Measurements from ENCODE around the gene HACL1.

HACL1 gene

DNA sequence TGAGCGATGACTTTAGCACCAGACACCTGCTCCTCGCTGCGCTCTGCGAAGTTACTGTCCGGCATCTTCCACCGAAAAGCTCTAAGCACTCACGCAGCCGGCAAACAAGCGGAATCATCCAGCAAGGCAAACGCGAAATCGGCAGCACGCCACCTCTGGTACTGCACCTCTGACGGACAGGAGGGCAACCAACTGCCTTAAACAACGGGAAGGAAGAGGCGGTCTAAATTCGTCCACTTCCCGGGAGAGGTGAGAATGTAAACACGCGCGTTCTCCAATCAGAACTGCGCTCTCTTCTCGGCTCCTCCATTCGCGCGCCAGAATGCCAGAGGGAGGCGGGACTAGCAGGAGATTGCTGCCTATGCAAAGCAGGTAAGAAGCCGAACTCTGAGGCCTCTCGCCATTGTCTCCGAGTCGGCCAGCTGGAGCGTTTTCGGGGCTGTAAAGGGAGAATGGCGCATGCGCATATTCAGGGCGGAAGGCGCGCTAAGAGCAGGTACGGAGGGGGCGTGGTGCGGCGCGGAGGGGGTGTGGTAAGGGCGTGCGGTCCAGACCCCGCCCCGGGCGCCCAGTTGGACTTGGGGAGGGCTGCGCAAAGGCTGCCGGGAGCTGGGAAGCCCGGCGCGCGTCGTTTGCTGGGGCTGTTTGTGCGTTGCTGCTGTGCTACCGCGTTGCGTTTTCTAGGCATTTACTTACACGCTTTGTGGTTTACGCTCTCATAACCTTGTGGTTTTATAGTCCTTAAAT, at the start of gene HACL1, which contains the start of gene BTD:
TSS of gene HACL1 (minus strand) at position 171 of the 747 bp plus-strand sequence. CDS start at position 65, 106 bp downstream.
TSS of gene BTD (plus strand) at position 347 of the 747 bp plus-strand sequence. CDS start 33,695 bp downstream, outside the sequence.
- FAIRE-seq: peak; percentile 94

DNA sequence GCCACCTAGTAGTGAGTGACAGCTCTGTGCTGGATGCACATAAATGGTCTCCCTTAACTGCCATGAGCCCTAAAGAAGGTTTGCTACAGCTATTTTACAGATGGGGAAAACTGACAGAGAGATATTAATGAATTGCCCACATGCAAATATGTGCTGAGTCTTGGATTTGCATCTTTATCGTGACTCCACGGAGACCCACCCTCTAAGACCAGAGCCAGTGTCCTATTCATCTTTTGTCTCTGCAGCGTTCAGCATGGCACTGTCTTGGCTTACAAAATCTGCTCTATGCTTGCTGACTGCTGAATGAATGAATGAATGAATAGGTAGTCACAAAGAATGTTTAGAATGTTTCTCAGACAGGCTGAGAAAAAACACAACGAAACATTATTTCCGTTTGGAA, 48.5 kb upstream of the HACL1 start:
- no peak for FAIRE-seq

DNA sequence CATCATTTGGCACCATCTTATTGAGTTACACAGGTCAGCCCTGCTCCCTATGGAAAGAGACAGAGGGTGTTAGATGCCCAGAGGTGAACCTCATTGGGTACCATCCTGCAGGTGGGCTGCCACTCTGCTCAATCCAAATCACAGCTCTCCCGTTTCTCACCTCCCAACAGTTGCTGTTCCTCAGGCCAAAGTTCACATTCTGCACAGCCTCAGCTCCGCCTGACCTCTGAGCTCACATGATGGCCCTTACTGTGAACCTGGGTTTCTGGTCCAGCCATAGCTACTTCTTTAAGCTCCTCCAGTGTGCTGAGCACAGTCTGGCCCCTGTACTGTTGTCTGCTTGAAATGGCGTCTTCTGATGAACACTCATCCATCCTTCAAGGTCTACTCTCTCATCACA, 48.0 kb upstream of the HACL1 start:
- no peak for FAIRE-seq

DNA sequence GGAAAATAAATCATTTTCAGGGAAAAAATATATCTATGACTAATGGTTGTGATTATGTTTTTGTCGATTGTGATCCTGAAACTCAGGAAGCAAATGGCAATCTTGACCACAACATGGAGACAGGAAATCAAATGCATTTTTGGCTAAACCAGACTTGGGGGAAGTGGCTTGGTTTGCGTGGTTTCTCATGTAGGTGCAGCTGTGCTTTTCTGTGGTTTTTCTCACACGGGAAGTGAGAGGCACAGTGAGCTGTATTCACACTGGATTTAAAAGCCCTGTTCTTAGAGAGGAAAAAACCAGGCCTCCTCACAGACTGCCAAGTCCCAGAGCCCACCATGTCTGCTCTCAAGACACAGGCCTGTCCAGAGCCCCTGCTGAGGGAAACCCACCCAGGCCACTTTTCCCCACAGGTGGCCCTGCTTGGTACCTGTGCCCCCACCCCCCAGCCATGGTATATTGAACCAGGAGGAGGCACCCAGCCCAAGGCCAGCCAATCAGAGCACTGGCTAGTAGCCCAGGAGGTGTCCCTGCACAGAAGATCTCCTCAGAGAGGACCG, 46.3 kb upstream of the HACL1 start:
- FAIRE-seq: no peak

- FAIRE-seq: no peak
Measured at GRCh38 chr3:15646851-15647511, 45.6 kb upstream of the HACL1 start.

DNA sequence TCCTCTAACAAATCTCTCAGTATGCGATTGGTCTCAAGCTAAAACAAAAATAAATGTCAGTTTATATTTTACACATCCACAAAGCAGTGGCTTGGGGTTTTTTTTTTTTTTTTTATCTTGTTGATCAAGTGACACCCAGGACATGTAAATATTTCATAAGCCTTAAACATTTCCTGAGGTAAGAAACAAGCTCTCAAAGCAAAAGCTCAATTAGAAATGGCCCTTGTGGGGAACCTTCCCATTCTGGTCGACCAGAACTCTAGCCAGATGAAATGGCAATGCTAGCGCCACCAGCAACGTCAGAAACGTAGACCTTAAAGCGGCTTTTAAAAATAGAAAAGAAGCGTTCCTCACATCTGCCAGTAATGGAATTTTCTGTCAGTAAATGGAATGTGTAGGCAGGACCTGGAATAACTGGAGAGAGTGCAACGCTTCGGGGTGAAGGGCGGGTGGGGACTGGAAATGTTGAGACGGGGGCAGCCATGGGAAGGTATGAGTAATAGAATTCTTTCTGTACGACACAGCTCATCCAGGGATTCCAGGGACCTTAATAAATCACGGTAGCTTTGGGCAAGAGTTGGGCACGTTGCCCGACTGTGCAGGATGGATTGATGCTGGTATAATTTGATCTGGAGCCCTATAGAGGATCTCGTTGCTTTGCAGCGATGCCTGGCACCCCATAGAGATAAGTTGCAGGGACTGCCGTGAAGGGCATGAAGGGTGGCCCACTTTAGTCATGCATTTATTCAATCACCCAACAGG, 44.6 kb upstream of the HACL1 start:
- FAIRE-seq: no peak

GRCh38 chr3:15645246-15645645, 43.9 kb upstream of the HACL1 start:
- no peak for FAIRE-seq

DNA sequence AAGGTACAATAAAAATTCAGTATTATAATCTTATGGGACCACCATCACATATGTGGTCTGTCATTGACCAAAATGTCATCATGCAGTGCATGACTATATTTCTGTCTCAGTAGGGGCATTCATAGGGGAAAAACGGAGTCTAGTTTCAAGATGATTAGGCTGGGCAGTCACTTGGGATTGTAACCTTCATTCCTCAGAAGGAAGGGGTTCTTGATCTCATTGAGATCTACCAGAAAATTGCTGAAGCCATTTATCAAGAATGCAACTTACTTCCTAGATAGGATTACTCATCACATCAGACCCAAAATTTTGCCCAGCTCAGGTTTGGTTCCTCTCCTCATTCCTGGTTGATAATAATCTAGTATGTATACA, 37.5 kb upstream of the HACL1 start:
- FAIRE-seq: no peak

DNA sequence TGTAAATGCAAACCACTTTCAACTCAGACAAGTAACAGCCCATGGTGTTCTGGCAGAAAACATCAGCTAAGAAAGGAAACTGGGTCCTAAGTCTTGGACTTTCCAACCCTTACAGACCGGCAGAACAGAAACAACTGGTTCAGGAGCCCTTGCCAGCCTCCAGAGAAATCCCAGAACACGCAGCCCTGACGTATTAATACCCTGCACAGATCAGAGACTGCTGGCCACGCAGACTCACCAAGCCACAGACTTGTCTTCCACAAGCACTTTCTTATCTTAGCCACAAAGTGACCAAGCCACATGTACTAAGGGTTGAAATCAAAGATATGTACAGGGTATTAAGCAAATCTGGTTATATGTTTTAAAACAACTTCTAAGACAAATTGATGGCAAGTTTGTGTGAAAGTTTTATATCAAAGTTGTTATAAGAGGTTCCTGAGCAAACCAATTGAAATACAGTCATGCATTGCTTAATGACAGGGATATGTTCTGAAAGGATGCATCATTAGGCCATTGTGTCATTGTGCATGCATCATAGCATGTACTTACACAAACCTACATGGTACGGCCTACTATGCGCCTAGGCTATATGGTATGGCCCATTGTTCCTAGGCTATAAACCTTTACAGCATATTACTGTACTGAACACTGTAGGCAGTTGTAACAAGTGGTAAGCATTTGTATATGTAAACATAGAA, 37.0 kb upstream of the HACL1 start:
- no peak for FAIRE-seq

DNA sequence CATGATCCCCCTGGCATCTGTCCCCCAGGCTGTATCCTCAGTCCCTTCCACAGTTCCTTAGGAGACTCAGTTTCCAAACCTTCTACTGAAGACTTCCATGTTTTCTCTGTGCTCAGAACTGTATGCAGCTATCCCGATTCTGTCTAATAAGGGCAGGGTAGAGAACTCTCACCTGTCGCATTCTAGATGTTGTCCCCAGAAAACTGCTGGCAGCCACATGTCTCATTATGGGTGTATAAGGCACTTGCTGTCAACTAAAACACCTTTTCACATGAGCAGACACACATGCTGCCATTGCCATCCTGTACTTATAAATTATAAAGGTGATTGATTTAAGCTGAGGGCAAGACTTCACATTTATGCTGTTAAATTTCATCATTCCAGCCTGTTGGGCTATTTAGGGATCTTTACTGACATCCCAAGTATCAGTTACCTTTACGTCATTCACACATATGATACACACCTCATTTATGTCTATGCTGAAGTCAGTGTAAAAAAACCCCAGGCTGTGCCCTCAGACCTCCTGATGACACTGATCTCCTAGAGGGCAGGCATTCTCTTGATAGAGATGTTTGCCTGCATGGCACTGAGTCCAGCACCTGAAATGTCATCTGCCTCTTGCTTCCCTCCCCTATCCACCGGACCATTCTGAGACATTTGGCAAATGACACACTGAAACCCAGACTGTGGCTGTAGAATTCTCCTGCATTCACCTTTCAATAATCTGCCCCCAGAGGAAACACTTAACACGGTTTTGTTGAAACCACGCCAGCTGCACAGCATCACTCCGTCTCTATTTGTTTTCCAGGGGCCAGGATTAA, 36.0 kb upstream of the HACL1 start:
- no peak for FAIRE-seq

- FAIRE-seq: no peak
Measured at GRCh38 chr3:15636028-15636709, 34.8 kb upstream of the HACL1 start.

GRCh38 chr3:15635121-15635661, 33.8 kb upstream of the HACL1 start:
- peak; percentile 85 for FAIRE-seq

DNA sequence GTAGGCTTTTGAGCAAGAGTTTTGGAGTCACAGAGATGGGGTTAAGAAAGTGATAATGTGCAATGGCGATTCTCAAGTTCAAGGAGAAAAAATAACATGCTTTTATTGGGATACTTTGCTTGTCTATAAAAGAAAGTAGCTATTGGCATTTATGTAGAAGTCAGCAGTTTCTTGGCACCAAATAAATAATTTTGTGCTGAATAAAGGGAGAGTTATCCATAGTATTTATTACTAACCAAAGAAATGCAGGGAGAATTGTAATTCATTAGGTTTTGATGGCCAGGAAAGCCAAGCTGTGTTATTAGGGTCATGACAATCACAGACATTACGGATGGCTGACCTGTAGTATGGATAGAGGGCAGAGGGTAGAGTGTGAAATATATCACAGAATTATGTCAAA, 33.3 kb upstream of the HACL1 start:
- FAIRE-seq: no peak

DNA sequence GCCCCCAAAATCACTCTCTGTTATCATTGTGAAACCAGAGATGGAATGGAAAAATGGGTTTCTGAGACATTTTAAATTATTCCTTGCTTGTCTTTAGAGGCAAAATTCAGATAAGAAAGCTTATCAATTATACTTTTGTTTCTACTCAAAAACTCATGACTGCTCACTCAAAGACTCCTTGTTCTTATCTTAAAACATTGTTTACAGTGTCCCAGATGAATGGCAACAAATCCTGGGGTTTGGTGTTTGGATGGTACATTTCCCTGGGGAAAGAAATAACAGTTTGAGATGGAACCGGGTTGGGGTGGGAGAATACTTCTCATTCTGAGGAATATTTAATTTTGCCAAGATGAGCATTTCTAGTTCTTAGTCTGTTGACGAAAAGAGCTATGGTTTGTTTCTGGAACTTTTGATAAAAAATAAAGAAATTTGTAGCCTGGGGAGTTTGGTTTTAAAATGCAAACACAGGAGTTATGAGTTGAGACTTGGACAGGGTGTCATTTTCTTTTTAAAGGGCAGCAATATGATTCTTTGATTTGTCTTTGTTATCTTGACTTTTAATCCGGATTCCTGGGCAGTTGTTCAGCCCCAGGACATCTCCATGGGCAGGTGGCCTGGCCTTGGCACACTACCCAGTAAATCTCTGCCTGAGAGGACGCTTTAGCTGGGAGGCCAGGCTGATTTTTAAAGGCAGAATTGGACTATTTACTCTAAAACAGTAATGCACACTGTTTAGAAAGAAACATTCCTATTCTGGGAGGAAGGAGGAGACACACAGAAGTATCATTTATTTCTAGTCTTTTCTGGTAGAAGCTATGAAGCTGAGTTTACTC, 32.6 kb upstream of the HACL1 start:
- FAIRE-seq: no peak

DNA sequence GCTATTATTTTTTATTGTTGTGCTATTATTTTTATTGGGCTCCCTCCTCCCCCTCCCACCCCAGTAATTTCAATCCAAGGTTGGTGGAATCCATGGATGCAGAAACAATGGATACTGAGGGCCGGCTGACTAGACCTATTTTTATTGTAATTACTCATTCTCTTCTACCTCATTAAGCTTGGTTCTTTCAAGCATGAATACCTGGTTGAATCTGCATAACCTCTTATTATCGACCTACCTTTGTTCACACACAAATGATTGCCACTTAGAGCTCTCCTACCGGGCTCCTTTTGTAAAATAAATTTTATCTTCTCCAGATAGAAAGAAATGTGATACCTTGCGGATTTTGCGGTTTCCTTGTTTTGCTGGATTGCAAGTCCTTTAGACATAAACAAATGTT, 31.8 kb upstream of the HACL1 start:
- FAIRE-seq: no peak

- FAIRE-seq: no peak
Measured at GRCh38 chr3:15632212-15632580, 30.8 kb upstream of the HACL1 start.

DNA sequence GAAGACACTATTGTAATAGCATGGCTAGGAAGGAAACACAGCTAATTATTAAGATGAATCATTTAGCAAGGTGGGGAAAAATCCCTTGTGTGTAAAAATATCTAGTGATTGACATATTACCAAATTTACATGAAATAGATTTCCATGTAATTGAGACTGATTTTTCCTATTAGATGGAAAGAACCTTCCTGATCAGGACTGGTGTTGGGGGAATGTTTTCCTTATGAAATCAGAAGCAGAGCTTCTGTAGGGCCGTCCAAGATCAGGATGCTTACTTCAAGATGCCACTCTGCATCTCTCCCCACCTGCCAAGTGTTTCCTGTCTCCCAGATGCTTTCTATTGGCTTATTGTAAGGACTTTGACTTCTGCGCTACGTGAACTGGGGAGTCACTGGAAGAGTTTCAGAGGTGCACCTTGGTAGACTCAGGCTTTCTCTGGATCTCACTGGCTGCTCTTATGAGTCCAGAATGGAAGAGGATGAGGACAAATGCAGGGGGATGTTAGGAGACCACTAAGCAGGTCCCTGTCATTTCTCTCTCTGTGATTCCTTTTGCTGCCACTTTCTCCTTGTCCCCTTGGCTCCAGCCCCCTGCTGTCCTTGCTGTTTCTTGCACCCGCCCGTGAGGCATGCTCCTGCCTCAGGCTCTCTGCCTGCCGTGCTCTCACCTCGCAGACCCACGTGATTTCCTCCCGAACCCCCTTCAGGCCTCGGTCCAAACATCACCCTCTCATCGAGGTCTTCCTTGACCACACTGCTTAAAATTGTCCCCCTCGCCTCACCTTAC, 30.2 kb upstream of the HACL1 start:
- no peak for FAIRE-seq

GRCh38 chr3:15630646-15631350, 29.4 kb upstream of the HACL1 start:
- no peak for FAIRE-seq

Measured in endometrium (tissue), 2 donors.